Ovary (tissue), 3 donors: ENCODE data around the gene ZNF277.

Source experiments
- POLR2A ChIP-seq: fragments of 450-650 bp; IDR thresholded peaks from one replicate; pipeline ENCODE4 v1.6.1; 2017; ENCODE audit warnings: antibody characterized with exemption, mild to moderate bottlenecking, moderate library complexity
- TF ChIP-seq, protein P1 (sequence below), 3 donors: fragments of 450-650 bp in 2 of 3; fragments of 200-600 bp in 1 of 3; IDR thresholded peaks; one replicate each; pipeline versions ENCODE4 v1.5.1 to v1.8.0; 2016 to 2022; ENCODE audit warnings: antibody characterized with exemption in 3 of 3, mild to moderate bottlenecking in 1 of 3
- donor health status: DM: no; HTN: no; CAD: no.

DNA sequence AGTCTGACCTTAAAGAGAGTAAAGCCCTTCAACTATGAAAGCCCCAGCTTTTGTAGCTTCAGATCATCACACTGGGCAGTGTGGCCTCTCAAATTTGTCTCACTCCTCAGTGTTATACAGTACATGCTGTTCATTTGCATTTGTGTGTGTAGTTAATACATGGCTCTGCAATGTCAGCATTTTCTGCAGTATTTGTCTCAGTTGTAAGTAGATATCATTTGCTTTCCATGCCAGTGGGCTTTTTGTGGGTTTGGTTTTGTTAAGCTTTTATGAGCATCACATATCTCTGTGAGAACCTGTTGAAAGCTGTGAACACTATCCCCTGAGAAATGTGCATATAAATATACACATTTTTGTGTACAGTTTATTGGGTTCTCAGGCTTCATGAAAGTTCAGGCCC lies 57.0 kb downstream of the ZNF277 start:
- TF ChIP-seq, protein P1, sequence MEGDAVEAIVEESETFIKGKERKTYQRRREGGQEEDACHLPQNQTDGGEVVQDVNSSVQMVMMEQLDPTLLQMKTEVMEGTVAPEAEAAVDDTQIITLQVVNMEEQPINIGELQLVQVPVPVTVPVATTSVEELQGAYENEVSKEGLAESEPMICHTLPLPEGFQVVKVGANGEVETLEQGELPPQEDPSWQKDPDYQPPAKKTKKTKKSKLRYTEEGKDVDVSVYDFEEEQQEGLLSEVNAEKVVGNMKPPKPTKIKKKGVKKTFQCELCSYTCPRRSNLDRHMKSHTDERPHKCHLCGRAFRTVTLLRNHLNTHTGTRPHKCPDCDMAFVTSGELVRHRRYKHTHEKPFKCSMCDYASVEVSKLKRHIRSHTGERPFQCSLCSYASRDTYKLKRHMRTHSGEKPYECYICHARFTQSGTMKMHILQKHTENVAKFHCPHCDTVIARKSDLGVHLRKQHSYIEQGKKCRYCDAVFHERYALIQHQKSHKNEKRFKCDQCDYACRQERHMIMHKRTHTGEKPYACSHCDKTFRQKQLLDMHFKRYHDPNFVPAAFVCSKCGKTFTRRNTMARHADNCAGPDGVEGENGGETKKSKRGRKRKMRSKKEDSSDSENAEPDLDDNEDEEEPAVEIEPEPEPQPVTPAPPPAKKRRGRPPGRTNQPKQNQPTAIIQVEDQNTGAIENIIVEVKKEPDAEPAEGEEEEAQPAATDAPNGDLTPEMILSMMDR (IDR thresholded peaks at IDR 0.05), result no peak
- no peak for TF ChIP-seq POLR2A
